Fibroblast of lung (primary cell): ENCODE data around the gene EPS8L1.

Experiments
- EZH2 ChIP-seq: IDR thresholded peaks from 2 replicates; pipeline ENCODE4 v1.5.1; 2012; ENCODE audit warnings: low read length, control low read depth, mild to moderate bottlenecking; ENCODE audit errors: missing control alignments
- TF ChIP-seq, protein P1 (sequence below), 2 donors: IDR thresholded peaks in 1 of 2; conservative IDR thresholded peaks in 1 of 2; 1 replicate in 1 of 2; 2 replicates in 1 of 2; pipeline ENCODE4 v1.5.1; 2011 to 2012; ENCODE audit warnings: low read length in 2 of 2, control low read depth in 1 of 2, inconsistent platforms in 1 of 2, low read depth in 1 of 2, mild to moderate bottlenecking in 1 of 2

- TF ChIP-seq EZH2, result no peak
- TF ChIP-seq, protein P1, sequence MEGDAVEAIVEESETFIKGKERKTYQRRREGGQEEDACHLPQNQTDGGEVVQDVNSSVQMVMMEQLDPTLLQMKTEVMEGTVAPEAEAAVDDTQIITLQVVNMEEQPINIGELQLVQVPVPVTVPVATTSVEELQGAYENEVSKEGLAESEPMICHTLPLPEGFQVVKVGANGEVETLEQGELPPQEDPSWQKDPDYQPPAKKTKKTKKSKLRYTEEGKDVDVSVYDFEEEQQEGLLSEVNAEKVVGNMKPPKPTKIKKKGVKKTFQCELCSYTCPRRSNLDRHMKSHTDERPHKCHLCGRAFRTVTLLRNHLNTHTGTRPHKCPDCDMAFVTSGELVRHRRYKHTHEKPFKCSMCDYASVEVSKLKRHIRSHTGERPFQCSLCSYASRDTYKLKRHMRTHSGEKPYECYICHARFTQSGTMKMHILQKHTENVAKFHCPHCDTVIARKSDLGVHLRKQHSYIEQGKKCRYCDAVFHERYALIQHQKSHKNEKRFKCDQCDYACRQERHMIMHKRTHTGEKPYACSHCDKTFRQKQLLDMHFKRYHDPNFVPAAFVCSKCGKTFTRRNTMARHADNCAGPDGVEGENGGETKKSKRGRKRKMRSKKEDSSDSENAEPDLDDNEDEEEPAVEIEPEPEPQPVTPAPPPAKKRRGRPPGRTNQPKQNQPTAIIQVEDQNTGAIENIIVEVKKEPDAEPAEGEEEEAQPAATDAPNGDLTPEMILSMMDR (conservative IDR thresholded peaks at IDR 0.05 in 1 of 2, IDR thresholded peaks at IDR 0.05 in 1 of 2; ENCODE audit: low read depth in 1 of 2, low read length in 2 of 2), result no peak
These were observed 59.1 kb downstream of the EPS8L1 start for GRCh38 chr19:55134736-55135135.
